Measurements from ENCODE around the gene DLG1. TPM values are rescaled to one million over a fixed set of nuclear protein-coding genes. Genes with fewer than 3 reads are reported as not detected.

The DLG1 gene
- total and polyA plus RNA-seq, 12 donors: 20.7 to 97.4 (median 54.0) TPM

DNA sequence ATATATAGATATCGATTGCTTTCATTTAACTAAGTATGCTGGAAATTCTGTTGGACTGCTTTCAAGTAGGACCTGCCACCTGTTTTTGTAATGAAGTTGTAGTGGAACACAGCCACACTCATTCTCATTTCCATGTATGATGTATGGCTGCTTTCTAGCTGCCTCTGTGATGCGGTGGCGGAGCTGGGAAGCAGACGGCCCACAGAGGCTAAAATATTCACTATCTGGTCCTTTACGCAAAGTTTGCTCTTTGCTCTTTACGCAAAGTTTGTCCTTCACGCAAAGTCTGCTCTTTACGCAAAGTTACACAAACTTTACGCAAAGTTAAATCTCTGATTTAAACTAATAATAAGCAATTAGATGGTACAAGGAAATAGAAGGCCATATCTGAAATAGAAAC is 91.5 kb downstream of the DLG1 start:
- DNase-seq: no peak
- ATAC-seq: no peak
- Histone ChIP-seq H3K27ac (no peak overlapping the region), H3K4me3 (no peak overlapping the region), H3K36me3 (no peaks in the 10 kb centered on the region), H3K27me3 (no peaks in the 10 kb centered on the region), H3K4me1 (peaks cover 0 to 41% (median 14%) of the 10 kb centered on the region in 9 donors), H3K9me3 (peaks cover 0 to 6% (median 0%) of the 10 kb centered on the region in 11 donors)
- WGBS, 2 donors: 92 to 94% methylated on average over 9 of the region's 9 CpGs
- TF ChIP-seq, protein P1, sequence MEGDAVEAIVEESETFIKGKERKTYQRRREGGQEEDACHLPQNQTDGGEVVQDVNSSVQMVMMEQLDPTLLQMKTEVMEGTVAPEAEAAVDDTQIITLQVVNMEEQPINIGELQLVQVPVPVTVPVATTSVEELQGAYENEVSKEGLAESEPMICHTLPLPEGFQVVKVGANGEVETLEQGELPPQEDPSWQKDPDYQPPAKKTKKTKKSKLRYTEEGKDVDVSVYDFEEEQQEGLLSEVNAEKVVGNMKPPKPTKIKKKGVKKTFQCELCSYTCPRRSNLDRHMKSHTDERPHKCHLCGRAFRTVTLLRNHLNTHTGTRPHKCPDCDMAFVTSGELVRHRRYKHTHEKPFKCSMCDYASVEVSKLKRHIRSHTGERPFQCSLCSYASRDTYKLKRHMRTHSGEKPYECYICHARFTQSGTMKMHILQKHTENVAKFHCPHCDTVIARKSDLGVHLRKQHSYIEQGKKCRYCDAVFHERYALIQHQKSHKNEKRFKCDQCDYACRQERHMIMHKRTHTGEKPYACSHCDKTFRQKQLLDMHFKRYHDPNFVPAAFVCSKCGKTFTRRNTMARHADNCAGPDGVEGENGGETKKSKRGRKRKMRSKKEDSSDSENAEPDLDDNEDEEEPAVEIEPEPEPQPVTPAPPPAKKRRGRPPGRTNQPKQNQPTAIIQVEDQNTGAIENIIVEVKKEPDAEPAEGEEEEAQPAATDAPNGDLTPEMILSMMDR (IDR thresholded peaks at IDR 0.05): no peak
- intact Hi-C loops (cut with DNase I): no loop called here

DNA sequence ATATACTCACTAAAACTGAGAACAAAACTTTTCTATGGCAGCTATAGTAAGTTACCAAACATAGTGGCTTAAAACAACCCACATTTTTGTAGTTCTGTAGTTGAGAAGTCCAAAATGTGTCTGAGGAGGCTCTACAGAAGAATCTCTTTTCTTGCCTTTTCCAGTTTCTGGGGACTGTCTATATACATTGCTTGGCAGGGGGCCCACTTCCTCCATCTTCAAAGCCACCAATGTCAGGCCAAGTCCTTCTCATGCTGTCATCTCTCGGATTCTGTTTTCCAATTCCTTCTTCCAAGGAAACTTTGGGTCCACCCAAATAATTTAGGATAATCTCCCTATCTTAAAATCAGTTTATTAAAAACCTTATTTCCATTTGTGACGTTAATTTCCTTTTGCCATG is 92.7 kb downstream of the DLG1 start:
- no peak overlapping the region for H3K4me3 ChIP-seq
- H3K9me3 ChIP-seq: no peaks in the 10 kb centered on the region
- H3K36me3 ChIP-seq: no peaks in the 10 kb centered on the region
- ATAC-seq (no peak), DNase-seq (no peak)
- no peak overlapping the region for H3K27ac ChIP-seq
- H3K4me1 ChIP-seq: peaks cover 0 to 50% (median 14%) of the 10 kb centered on the region in 9 donors
- H3K27me3 ChIP-seq: no peaks in the 10 kb centered on the region
- 89 to 90% methylated on average over 2 of the region's 2 CpGs for WGBS, 2 donors
- intact Hi-C loops (cut with DNase I): no loop called here
- TF ChIP-seq, protein P1 (IDR thresholded peaks at IDR 0.05): no peak

DNA sequence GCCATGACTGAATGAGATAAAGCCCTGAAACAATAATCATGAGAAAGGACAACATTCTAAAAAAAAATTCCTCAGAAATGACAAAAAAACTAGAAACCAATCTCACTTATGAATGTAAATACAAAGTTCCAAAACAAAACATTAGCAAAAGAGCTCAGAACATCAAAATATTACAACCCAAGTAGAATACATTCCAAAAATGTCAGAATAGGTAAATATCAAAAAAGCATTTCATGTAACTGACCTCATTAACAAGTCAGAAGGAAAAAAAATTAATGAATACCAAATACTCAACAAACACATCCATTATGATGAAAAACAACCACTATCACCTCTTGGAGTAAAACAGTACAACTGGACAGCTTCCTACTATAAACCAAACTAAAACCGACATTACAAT is 93.1 kb downstream of the DLG1 start:
- H3K27me3 ChIP-seq: no peaks in the 10 kb centered on the region
- H3K4me1 ChIP-seq: peaks cover 0 to 53% (median 14%) of the 10 kb centered on the region in 9 donors
- H3K4me3 ChIP-seq: no peak overlapping the region
- intact Hi-C loops (cut with DNase I): no loop called here
- H3K36me3 ChIP-seq: no peaks in the 10 kb centered on the region
- TF ChIP-seq, protein P1 (IDR thresholded peaks at IDR 0.05): no peak
- DNase-seq (no peak), ATAC-seq (no peak)
- WGBS, 2 donors: 86 to 93% methylated on average over 1 of the region's 1 CpG
- H3K27ac ChIP-seq: no peak overlapping the region
- no peaks in the 10 kb centered on the region for H3K9me3 ChIP-seq

DNA sequence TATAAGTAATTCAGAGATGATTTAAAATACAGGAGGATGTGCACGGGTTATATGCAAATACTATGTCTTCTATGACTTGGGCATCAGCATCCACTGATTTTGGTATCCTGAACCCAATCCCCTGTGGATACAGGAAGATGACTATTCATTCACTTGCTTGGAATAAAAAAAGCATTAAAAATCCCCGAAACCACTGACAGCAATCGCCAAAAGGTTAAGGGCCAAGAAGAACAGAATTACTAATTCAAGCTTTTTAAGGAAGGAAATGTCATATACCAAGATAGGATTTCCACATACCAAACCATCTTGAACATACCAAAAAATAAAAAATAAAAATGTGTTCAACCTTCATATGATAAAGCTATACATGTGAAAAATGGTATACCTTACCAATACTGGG is 93.7 kb downstream of the DLG1 start:
- WGBS, 2 donors: 60 to 68% methylated on average over 3 of the region's 3 CpGs
- intact Hi-C loops (cut with DNase I): no loop called here
- Histone ChIP-seq H3K4me1 (peaks cover 0 to 48% (median 14%) of the 10 kb centered on the region in 9 donors), H3K27me3 (no peaks in the 10 kb centered on the region), H3K4me3 (no peak overlapping the region), H3K27ac (no peak overlapping the region), H3K36me3 (no peaks in the 10 kb centered on the region), H3K9me3 (no peaks in the 10 kb centered on the region)
- TF ChIP-seq, protein P1 (IDR thresholded peaks at IDR 0.05): no peak
- ATAC-seq: no peak
- no peak for DNase-seq

Data from heart right ventricle (tissue), 16 donors.